Brain microvascular endothelial cell (primary cell): ENCODE data around the gene LRRC36.
"Not testable (repeated sequence)": the region's sequence is repeated elsewhere in the genome, so short reads cannot be mapped to it uniquely, and the experiment has no call there.

Source experiments
- DNase-seq: peaks from one replicate; pipeline ENCODE4 v3.0.0-alpha.2; 2020
- H3K27ac ChIP-seq: fragments of 250-450 bp; sonication (Bioruptor Pico); 2 replicates; pipeline ENCODE4 v1.5.1; 2020; ENCODE audit warnings: mild to moderate bottlenecking, moderate library complexity
- H3K27me3 ChIP-seq: fragments of 250-450 bp; sonication (Bioruptor Pico); replicated peaks from 2 replicates; pipeline ENCODE4 v1.5.1; 2020; ENCODE audit warnings: mild to moderate bottlenecking
- H3K36me3 ChIP-seq: fragments of 250-450 bp; sonication (Bioruptor Pico); replicated peaks from 2 replicates; pipeline ENCODE4 v1.5.1; 2020; ENCODE audit warnings: mild to moderate bottlenecking
- H3K4me3 ChIP-seq: 2 replicates; pipeline ENCODE4 v1.5.1; 2011; ENCODE audit warnings: low read depth, mild to moderate bottlenecking, control low read depth, low read length, moderate library complexity
- CTCF ChIP-seq: IDR thresholded peaks from 2 replicates; pipeline ENCODE4 v1.5.1; 2011; ENCODE audit warnings: low read depth, mild to moderate bottlenecking, moderate library complexity, low read length, control low read depth, inconsistent platforms; ENCODE audit errors: missing control alignments
- in situ Hi-C: cut with HindIII; loops from 2 replicates; pipeline ENCODE4 v1.10.0; 2017; ENCODE audit warnings: low sequenced_read_pairs, low pct_ligation_motif_present

LRRC36 gene

GRCh38 chr16:67356396-67356795 is 29.8 kb downstream of the LRRC36 start:
- in situ Hi-C loops: no loop called here
- no peak for TF ChIP-seq CTCF

GRCh38 chr16:67357561-67357960 is 30.9 kb downstream of the LRRC36 start:
- no peak for DNase-seq
- Histone ChIP-seq H3K4me3 (no peak overlapping the region), H3K27me3 (peaks cover 6% of the 10 kb centered on the region), H3K27ac (no peak overlapping the region), H3K36me3 (no peaks in the 10 kb centered on the region)
- TF ChIP-seq CTCF: no peak
- in situ Hi-C loops: no loop called here

More at GRCh38 chr16:67356396-67356795, 29.8 kb downstream of the LRRC36 start:
- no peaks in the 10 kb centered on the region for H3K36me3 ChIP-seq
- H3K27ac ChIP-seq: no peak overlapping the region
- DNase-seq: no peak
- H3K4me3 ChIP-seq: no peak overlapping the region
- H3K27me3 ChIP-seq: peaks cover 6% of the 10 kb centered on the region

- H3K27ac ChIP-seq, in situ Hi-C loops, DNase-seq, H3K36me3 ChIP-seq, H3K4me3 ChIP-seq: not testable (repeated sequence)
- peaks cover 22% of the 10 kb centered on the region for H3K27me3 ChIP-seq
Observed at GRCh38 chr16:67359540-67360269, 33.1 kb downstream of the LRRC36 start.

GRCh38 chr16:67361038-67361437 is 34.4 kb downstream of the LRRC36 start:
- Histone ChIP-seq H3K27ac (no peak overlapping the region), H3K36me3 (no peaks in the 10 kb centered on the region), H3K27me3 (peaks cover 28% of the 10 kb centered on the region), H3K4me3 (no peak overlapping the region)
- in situ Hi-C loops: no loop called here
- no peak for TF ChIP-seq CTCF
- no peak for DNase-seq

GRCh38 chr16:67364600-67365235 is 38.1 kb downstream of the LRRC36 start:
- no peak for DNase-seq
- H3K27ac ChIP-seq: no peak overlapping the region
- peaks cover 39% of the 10 kb centered on the region for H3K27me3 ChIP-seq
- H3K36me3 ChIP-seq: no peaks in the 10 kb centered on the region
- TF ChIP-seq CTCF: no peak
- no peak overlapping the region for H3K4me3 ChIP-seq
- in situ Hi-C loops: no loop called here

GRCh38 chr16:67370661-67371060 is 44.0 kb downstream of the LRRC36 start:
- DNase-seq: no peak
- in situ Hi-C loops: no loop called here
- H3K27me3 ChIP-seq: peaks cover 22% of the 10 kb centered on the region
- H3K27ac ChIP-seq: no peak overlapping the region
- no peaks in the 10 kb centered on the region for H3K36me3 ChIP-seq
- H3K4me3 ChIP-seq: no peak overlapping the region
- TF ChIP-seq CTCF: no peak
